Skeletal muscle satellite cell (primary cell): Measurements from ENCODE around the gene BLM.
"Not testable (repeated sequence)": the region's sequence is repeated elsewhere in the genome, so short reads cannot be mapped to it uniquely, and the experiment has no call there.

Experiments
- H3K27me3 ChIP-seq: 2 replicates; pipeline ENCODE4 v1.7.0; 2013; ENCODE audit warnings: low read length; ENCODE audit not compliant: control insufficient read depth, insufficient read depth
- H3K36me3 ChIP-seq: 2 replicates; pipeline ENCODE4 v1.7.0; 2013; ENCODE audit warnings: mild to moderate bottlenecking, control low read depth, low read length; ENCODE audit not compliant: insufficient read depth
- H3K4me1 ChIP-seq: 2 replicates; pipeline ENCODE4 v1.7.0; 2013; ENCODE audit warnings: low read length; ENCODE audit not compliant: control insufficient read depth, insufficient read depth
- H3K4me2 ChIP-seq: 2 replicates; pipeline ENCODE4 v1.7.0; 2013; ENCODE audit warnings: mild to moderate bottlenecking, low read length
- H3K4me3 ChIP-seq: 2 replicates; pipeline ENCODE4 v1.7.0; 2013; ENCODE audit warnings: low read length
- H3K9ac ChIP-seq: 2 replicates; pipeline ENCODE4 v1.7.0; 2013; ENCODE audit warnings: mild to moderate bottlenecking, low read depth, low read length, moderate library complexity
- H3K9me3 ChIP-seq: replicated peaks from 2 replicates; pipeline ENCODE4 v1.7.0; 2013; ENCODE audit warnings: mild to moderate bottlenecking, control low read depth, low read length

Gene BLM

DNA sequence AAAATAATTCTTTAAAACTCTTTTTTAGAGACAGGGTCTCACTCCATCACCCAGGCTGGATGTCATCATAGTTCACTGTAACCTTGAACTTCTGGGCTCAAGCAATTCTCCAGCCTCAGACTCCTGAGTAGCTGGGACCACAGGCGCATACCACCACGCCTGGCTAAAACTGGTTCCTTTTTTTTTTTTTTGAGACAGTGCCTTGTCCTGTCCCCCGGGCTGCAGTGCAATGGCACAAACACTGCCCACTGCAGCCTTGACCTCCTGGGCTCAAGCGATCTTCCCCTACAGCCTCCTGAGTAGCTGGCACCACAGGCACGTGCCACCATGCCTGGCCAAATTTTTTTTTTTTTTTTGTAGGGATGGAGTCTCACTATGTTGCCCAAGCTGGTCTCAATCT, 127.5 kb downstream of the BLM start:
- H3K9me3 ChIP-seq, result no peaks in the 10 kb centered on the region
- H3K27me3 ChIP-seq, result peaks cover 3% of the 10 kb centered on the region
- H3K4me2 ChIP-seq, result no peak overlapping the region
- H3K4me1 ChIP-seq, result peaks cover 10% of the 10 kb centered on the region
- no peak overlapping the region for H3K4me3 ChIP-seq
- no peak overlapping the region for H3K9ac ChIP-seq
- no peaks in the 10 kb centered on the region for H3K36me3 ChIP-seq

DNA sequence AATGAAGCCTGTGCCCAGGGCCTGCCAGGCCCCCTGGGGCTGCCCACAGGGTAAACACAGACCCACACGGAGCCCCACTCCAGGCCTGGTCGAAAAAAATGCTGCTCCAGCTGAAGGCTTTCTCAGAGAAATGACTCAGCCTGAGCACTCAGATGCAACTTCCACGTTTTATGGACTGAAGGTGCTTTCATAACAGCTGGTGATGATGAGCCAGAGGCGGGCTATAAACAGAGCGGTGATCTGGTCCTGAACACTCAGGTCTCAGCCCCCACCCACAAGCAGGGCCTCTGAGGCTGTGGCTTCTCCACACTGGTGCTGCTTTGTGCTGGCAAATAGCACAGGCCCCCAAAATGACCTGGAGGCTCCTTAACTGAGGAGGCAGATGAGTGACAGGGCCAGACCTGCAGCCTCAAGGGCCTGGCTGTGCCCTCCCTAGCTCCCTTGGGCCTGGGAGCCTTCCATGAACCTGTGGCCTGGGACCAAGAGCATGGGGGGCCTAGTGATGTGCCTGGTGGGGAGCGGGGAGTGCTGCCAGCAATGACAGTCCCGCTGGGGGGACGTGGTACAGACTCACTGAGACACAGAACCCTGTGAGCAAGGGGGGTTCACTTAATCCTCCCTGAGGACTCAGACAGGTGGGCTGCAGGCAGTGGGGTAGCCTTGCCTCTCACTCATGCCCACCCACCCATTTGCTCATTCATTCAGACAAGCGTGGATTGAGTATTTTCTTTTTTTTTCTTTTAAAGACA, 128.2 kb downstream of the BLM start:
- no peak overlapping the region for H3K4me3 ChIP-seq
- peaks cover 3% of the 10 kb centered on the region for H3K27me3 ChIP-seq
- H3K4me1 ChIP-seq, result peaks cover 10% of the 10 kb centered on the region
- no peaks in the 10 kb centered on the region for H3K36me3 ChIP-seq
- H3K4me2 ChIP-seq, result peak overlapping the region; percentile 43
- H3K9me3 ChIP-seq, result no peaks in the 10 kb centered on the region
- peak overlapping the region; percentile 19 for H3K9ac ChIP-seq

GRCh38 chr15:90849424-90849823, 132.3 kb downstream of the BLM start:
- not testable (repeated sequence) for H3K9ac ChIP-seq, H3K9me3 ChIP-seq, H3K4me3 ChIP-seq, H3K27me3 ChIP-seq, H3K36me3 ChIP-seq, H3K4me2 ChIP-seq
- peaks cover 19% of the 10 kb centered on the region for H3K4me1 ChIP-seq

- Histone ChIP-seq H3K4me1 (peaks cover 8% of the 10 kb centered on the region), H3K9ac (no peak overlapping the region), H3K4me3 (no peak overlapping the region), H3K27me3 (no peaks in the 10 kb centered on the region), H3K9me3 (no peaks in the 10 kb centered on the region), H3K4me2 (no peak overlapping the region), H3K36me3 (no peaks in the 10 kb centered on the region)
Observed at GRCh38 chr15:90851114-90851513, 134.0 kb downstream of the BLM start.

- Histone ChIP-seq H3K27me3 (no peaks in the 10 kb centered on the region), H3K4me2 (no peak overlapping the region), H3K9me3 (no peaks in the 10 kb centered on the region), H3K36me3 (no peaks in the 10 kb centered on the region), H3K4me1 (peaks cover 8% of the 10 kb centered on the region), H3K9ac (no peak overlapping the region), H3K4me3 (no peak overlapping the region)
Observed at GRCh38 chr15:90851940-90852339, 134.8 kb downstream of the BLM start.

DNA sequence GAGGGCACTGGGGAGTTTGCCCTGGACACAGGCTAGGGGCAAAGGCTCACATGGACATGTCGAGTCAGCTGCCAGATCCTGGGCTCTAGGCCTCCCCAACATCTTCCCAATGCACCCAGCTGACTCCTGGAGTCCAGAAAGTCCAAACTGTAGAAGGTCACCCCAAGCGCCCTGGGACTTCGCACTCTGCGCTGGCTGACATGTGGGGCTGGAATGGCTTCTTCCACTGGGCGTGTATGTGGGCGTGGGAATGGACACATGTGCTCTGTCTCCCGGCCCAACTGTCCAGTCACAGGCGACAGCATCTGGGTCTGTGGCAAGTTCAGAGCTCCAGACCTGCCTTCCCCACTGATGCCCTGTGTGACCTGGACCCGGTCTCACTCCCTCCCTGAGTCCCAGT, 138.0 kb downstream of the BLM start:
- Histone ChIP-seq H3K4me2 (no peak overlapping the region), H3K36me3 (no peaks in the 10 kb centered on the region), H3K9me3 (no peaks in the 10 kb centered on the region), H3K27me3 (no peaks in the 10 kb centered on the region), H3K4me3 (no peak overlapping the region), H3K4me1 (peaks cover 8% of the 10 kb centered on the region), H3K9ac (no peak overlapping the region)

GRCh38 chr15:90857337-90857736, 140.2 kb downstream of the BLM start:
- Histone ChIP-seq H3K27me3 (no peaks in the 10 kb centered on the region), H3K9me3 (no peaks in the 10 kb centered on the region), H3K4me2 (no peak overlapping the region), H3K9ac (no peak overlapping the region), H3K4me1 (peaks cover 7% of the 10 kb centered on the region), H3K36me3 (no peaks in the 10 kb centered on the region), H3K4me3 (no peak overlapping the region)

DNA sequence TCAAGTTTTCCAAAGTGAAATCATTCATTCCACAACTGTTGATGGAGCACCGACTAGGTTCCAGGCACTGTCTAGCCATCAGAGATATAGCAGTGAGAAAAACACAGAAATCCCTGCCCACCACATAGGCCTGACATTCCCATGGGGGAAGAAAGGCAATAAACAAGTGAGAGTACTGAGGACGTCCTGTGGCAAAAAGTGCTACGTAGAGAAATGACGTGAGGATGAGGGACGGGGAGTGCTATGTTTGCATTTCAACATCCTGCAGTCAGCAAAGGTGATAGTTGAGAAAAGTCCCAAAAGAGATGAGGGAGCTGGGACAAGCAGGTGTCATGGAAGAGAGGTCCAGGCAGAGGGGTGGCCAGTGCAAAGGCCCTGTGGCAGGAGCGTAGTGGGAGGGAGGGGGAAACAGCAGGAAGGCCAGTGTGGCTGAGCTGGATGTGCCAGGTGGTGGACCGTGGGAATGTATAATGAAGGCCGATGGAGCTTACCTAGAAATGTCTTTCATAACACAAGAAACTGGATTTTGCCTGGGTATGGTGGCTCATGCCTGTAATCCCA, 140.8 kb downstream of the BLM start:
- Histone ChIP-seq H3K27me3 (no peaks in the 10 kb centered on the region), H3K4me2 (no peak overlapping the region), H3K36me3 (no peaks in the 10 kb centered on the region), H3K9ac (no peak overlapping the region), H3K4me1 (peaks cover 1% of the 10 kb centered on the region), H3K9me3 (no peaks in the 10 kb centered on the region), H3K4me3 (no peak overlapping the region)

GRCh38 chr15:90859234-90860131, 142.3 kb downstream of the BLM start:
- H3K4me3 ChIP-seq, result no peak overlapping the region
- H3K4me1 ChIP-seq, result peaks cover 15% of the 10 kb centered on the region
- no peak overlapping the region for H3K4me2 ChIP-seq
- H3K27me3 ChIP-seq, result no peaks in the 10 kb centered on the region
- no peaks in the 10 kb centered on the region for H3K9me3 ChIP-seq
- no peak overlapping the region for H3K9ac ChIP-seq
- no peaks in the 10 kb centered on the region for H3K36me3 ChIP-seq

GRCh38 chr15:90860450-90860849, 143.3 kb downstream of the BLM start:
- no peaks in the 10 kb centered on the region for H3K27me3 ChIP-seq
- H3K4me3 ChIP-seq, result no peak overlapping the region
- H3K4me1 ChIP-seq, result peaks cover 15% of the 10 kb centered on the region
- no peak overlapping the region for H3K9ac ChIP-seq
- no peaks in the 10 kb centered on the region for H3K36me3 ChIP-seq
- H3K9me3 ChIP-seq, result no peaks in the 10 kb centered on the region
- H3K4me2 ChIP-seq, result no peak overlapping the region

- no peak overlapping the region for H3K4me3 ChIP-seq
- no peaks in the 10 kb centered on the region for H3K36me3 ChIP-seq
- H3K27me3 ChIP-seq, result no peaks in the 10 kb centered on the region
- H3K4me2 ChIP-seq, result no peak overlapping the region
- H3K9me3 ChIP-seq, result no peaks in the 10 kb centered on the region
- peaks cover 15% of the 10 kb centered on the region for H3K4me1 ChIP-seq
- H3K9ac ChIP-seq, result no peak overlapping the region
Observed at GRCh38 chr15:90860942-90861675, 144.0 kb downstream of the BLM start.
